Mucosa of descending colon (tissue), 3 donors: Measurements from ENCODE around the gene MSI2. TPM values are rescaled to one million over a fixed set of nuclear protein-coding genes. Genes with fewer than 3 reads are reported as not detected.

Experiments
- ATAC-seq: fragments of 200-7000 bp; cut with Tn5 transposase; one replicate; pipeline ENCODE4 v1.9.1; 2020; ENCODE audit warnings: mild to moderate bottlenecking, moderate library complexity
- DNase-seq, 3 donors: peaks; one replicate each; pipeline ENCODE4 v3.0.0-alpha.2; 2020
- H3K36me3 ChIP-seq: fragments of 200-600 bp; one replicate; pipeline ENCODE4 v1.8.0; 2021; ENCODE audit warnings: low read depth, mild to moderate bottlenecking
- H3K4me1 ChIP-seq: fragments of 200-600 bp; one replicate; pipeline ENCODE4 v1.8.0; 2021; ENCODE audit warnings: low read depth, mild to moderate bottlenecking
- H3K4me3 ChIP-seq: fragments of 200-600 bp; one replicate; pipeline ENCODE4 v1.8.0; 2021; ENCODE audit warnings: mild to moderate bottlenecking
- H3K9me3 ChIP-seq: fragments of 200-600 bp; one replicate; pipeline ENCODE4 v1.8.0; 2021; ENCODE audit warnings: mild to moderate bottlenecking
- intact Hi-C, 2 donors: fragments of 100-400 bp; cut with DNase I in 1 of 2; cut with micrococcal nuclease in 1 of 2; formaldehyde crosslinking; loops; one replicate each; pipeline versions ENCODE4 v1.11.0 to v1.11.1; 2022; cut with DNase I, micrococcal nuclease
- total RNA-seq, 3 donors: library from RNA; stranded (reverse); fragmentation: NEBNext Ultra II Directional in 2 of 3; extraction: Animal tissue kit (Norgen Biotek cat#: 25700) in 2 of 3; gene quantifications; one replicate each; pipeline versions ENCODE4 v1.2.1 to v1.2.4, GENCODE V29; 2021 to 2023
- TF ChIP-seq, protein P1 (sequence below): fragments of 200-600 bp; IDR thresholded peaks from one replicate; pipeline ENCODE4 v1.8.0; 2022; ENCODE audit warnings: antibody characterized with exemption, mild to moderate bottlenecking
- donor health status: DM: no; HTN: no; CAD: no; lungs with moderate emphysema.
- donor health status: DM: no; HTN: no; CAD: no.
- donor health status: DM: no; HTN: yes; CAD: no.

MSI2 gene
- total RNA-seq, 3 donors from 2014 or later: 60.0 to 72.6 (median 65.7) TPM

DNA sequence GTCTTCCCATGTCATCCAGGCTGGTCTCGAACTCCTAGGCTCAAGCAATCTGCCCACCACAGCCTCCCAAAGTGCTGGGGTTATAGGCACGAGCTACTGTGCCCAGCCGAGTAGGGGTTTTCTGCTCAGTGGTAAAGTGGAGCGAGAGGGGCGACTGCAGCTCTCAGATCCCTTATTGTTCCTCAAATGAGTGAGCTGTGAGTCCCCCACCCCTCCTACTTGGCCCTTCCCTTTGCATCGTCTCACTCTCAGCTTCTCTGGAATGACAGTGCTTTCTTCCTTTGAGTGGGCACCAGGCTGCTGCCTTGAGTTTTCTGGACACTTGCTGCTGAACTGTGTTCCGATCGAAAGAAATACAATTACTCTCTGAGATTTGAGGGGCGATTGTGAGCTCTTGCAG, 63.5 kb downstream of the MSI2 start:
- TF ChIP-seq, protein P1, sequence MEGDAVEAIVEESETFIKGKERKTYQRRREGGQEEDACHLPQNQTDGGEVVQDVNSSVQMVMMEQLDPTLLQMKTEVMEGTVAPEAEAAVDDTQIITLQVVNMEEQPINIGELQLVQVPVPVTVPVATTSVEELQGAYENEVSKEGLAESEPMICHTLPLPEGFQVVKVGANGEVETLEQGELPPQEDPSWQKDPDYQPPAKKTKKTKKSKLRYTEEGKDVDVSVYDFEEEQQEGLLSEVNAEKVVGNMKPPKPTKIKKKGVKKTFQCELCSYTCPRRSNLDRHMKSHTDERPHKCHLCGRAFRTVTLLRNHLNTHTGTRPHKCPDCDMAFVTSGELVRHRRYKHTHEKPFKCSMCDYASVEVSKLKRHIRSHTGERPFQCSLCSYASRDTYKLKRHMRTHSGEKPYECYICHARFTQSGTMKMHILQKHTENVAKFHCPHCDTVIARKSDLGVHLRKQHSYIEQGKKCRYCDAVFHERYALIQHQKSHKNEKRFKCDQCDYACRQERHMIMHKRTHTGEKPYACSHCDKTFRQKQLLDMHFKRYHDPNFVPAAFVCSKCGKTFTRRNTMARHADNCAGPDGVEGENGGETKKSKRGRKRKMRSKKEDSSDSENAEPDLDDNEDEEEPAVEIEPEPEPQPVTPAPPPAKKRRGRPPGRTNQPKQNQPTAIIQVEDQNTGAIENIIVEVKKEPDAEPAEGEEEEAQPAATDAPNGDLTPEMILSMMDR: no peak
- DNase-seq (no peak), ATAC-seq (no peak)
- Histone ChIP-seq H3K4me3 (no peak overlapping the region), H3K9me3 (no peaks in the 10 kb centered on the region), H3K36me3 (no peaks in the 10 kb centered on the region), H3K4me1 (no peaks in the 10 kb centered on the region)
- intact Hi-C loops: no loop called here

DNA sequence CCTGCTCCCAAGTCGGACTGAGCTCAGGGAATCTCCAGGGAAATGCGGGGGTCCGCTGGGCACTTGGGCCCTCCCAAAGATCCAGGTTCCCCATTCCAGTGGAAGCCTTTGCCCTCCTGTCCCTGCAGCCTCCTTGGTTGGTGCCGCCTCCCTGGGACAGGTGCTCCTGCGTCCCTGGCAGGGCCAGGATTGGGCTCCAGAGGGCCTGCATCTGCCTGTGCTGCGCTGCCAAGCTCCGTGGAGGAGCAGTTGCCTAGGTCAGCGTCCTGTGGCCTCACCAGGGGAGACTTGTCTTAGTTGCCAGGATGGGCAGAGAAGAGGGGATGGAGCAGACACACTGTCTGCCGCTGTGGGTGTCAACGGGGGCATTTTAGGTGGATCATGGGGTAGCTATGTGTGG, 67.1 kb downstream of the MSI2 start:
- TF ChIP-seq, protein P1: no peak
- no peaks in the 10 kb centered on the region for H3K36me3 ChIP-seq
- DNase-seq (no peak), ATAC-seq (no peak)
- H3K4me1 ChIP-seq: no peaks in the 10 kb centered on the region
- intact Hi-C loops: no loop called here
- H3K9me3 ChIP-seq: no peaks in the 10 kb centered on the region
- H3K4me3 ChIP-seq: no peak overlapping the region

DNA sequence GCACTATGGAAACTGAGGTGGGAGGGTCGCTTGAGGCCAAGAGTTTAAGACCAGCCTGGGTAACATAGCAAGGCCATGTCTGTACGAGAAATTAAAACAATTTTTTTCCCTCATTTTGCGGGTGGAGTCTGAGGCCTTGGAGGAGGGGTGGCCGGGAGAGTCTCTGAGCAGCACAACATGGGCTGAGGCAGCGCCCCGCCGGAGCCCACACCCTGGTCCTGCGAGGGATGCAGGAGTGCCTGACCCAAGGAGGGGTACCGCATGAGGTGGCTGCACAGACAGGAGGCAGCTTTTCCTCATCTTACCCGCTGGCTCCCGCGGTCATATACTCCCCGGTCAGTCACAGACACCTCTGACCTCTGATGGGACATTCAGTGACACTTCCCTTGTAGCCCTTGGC, 67.7 kb downstream of the MSI2 start:
- H3K9me3 ChIP-seq: no peaks in the 10 kb centered on the region
- TF ChIP-seq, protein P1: no peak
- intact Hi-C loops: no loop called here
- H3K36me3 ChIP-seq: no peaks in the 10 kb centered on the region
- H3K4me1 ChIP-seq: no peaks in the 10 kb centered on the region
- ATAC-seq: no peak
- DNase-seq: no peak
- no peak overlapping the region for H3K4me3 ChIP-seq

DNA sequence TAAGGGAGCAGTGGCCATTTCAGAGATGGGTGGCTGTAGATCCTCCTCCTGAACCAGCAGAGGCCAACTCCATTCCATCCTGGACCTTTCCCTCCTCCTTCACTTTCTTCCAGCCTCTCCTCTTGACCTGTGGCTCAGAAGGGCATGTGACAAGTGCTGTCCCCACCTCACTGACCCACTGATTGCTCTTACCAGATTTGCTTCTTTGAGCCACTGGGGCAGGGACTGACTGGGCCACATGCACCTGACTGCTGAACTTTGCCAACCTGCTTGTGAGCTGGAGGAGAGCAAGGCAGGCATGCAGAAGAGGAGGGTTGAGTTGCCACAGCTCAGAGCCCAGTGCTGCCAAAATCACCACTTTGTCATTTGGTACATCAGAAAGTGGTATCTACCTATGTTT, 68.3 kb downstream of the MSI2 start:
- Histone ChIP-seq H3K4me1 (no peaks in the 10 kb centered on the region), H3K9me3 (no peaks in the 10 kb centered on the region), H3K4me3 (no peak overlapping the region), H3K36me3 (no peaks in the 10 kb centered on the region)
- TF ChIP-seq, protein P1: no peak
- DNase-seq (no peak), ATAC-seq (no peak)
- intact Hi-C loops: no loop called here

DNA sequence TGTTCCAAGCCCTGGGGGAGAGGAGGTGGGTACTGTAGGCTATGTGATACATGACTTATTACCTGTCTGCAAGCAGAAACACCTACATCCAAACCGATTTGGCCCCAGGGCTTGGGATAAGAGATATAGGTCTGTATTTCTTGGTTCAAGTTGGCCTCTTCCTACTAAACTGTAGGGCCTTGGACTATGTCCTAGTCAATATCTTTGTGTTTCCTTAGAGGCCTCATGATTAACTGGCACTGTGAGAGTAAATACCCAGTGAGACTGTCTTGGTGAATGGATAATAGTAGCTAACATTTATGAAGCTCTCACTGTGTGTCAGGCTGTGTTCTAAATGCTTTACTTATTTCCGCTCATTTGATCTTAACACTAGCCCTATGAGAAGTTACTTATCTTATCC, 70.0 kb downstream of the MSI2 start:
- ATAC-seq (no peak), DNase-seq (no peak)
- Histone ChIP-seq H3K4me3 (no peak overlapping the region), H3K36me3 (no peaks in the 10 kb centered on the region), H3K4me1 (no peaks in the 10 kb centered on the region), H3K9me3 (no peaks in the 10 kb centered on the region)
- TF ChIP-seq, protein P1: no peak
- intact Hi-C loops: no loop called here

DNA sequence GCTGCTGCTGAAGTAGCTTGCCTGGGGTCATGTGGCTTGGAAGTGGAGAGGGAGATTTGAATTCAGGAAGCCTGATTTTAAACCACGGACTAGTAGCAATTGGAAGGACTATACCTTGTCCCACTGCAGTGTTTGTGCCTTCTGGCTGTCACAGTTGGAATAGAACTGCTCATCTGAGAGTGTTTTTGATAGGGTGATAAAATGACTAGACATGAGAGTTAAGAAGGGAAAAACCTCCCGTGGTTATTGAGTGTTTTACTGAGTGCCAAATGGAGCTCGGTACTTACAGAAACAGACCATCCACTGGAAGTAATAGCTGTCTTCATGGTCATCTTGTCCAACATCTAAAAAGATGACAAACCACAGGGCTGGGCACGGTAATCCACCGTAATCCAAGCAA, 70.4 kb downstream of the MSI2 start:
- ATAC-seq: no peak
- Histone ChIP-seq H3K4me1 (no peaks in the 10 kb centered on the region), H3K4me3 (no peak overlapping the region), H3K9me3 (no peaks in the 10 kb centered on the region), H3K36me3 (no peaks in the 10 kb centered on the region)
- DNase-seq: no peak
- intact Hi-C loops: no loop called here
- TF ChIP-seq, protein P1: no peak
